ENCODE measurements around the gene DEDD2. TPM values are rescaled to one million over a fixed set of nuclear protein-coding genes. Genes with fewer than 3 reads are reported as not detected.
"Not testable (repeated sequence)": the region's sequence is repeated elsewhere in the genome, so short reads cannot be mapped to it uniquely, and the experiment has no call there.

DEDD2 gene
- total RNA-seq, result 35.6 TPM
- long read RNA-seq, transcript DEDD2-203 (4 exons, 1,586 nt), result minor isoform, 7 of 55 reads
- long read RNA-seq, transcript DEDD2-205 (5 exons, 1,183 nt), result major isoform, 34 of 55 reads
- long read RNA-seq, partial matches to known transcripts, result 3 of 55 reads
- long read RNA-seq, other reads (novel, unspliced or antisense), result 10 of 55 reads

- DNase-seq (peak; percentile 98), ATAC-seq (peak; percentile 89 to 91)
- peak within 1 kb of the TSS; percentile 95 for H3K4me3 ChIP-seq
- intact Hi-C loops (cut with DNase I), result no loop called here
- no peak for TF ChIP-seq CTCF (IDR thresholded peaks at IDR 0.05)
- H3K4me1 ChIP-seq, result peaks cover 66% of the 10 kb centered on the region
- peak within 1 kb of the TSS; percentile 87 for H3K27ac ChIP-seq
- H3K27me3 ChIP-seq (ENCODE audit: low read depth), result no peaks in the 10 kb centered on the region
- no peaks in the 10 kb centered on the region for H3K9me3 ChIP-seq
- peaks cover 27% of the 10 kb centered on the region for H3K36me3 ChIP-seq
Measured at GRCh38 chr19:42217520-42218437, at the start of gene DEDD2. DEDD2 (minus strand) TSS chr19:42217677; CDS start chr19:42217007, 670 bp downstream.

- ATAC-seq; H3K4me3 ChIP-seq; H3K27me3 ChIP-seq (ENCODE audit: low read depth); H3K9me3 ChIP-seq; intact Hi-C loops (cut with DNase I); H3K27ac ChIP-seq; H3K36me3 ChIP-seq: not testable (repeated sequence)
- H3K4me1 ChIP-seq, result peaks cover 26% of the 10 kb centered on the region
- peak; percentile 32 for DNase-seq
Measured at GRCh38 chr19:42266928-42267603, 49.6 kb upstream of the DEDD2 start.

GRCh38 chr19:42266105-42266504, 48.6 kb upstream of the DEDD2 start:
- intact Hi-C loops (cut with DNase I); H3K36me3 ChIP-seq; H3K27me3 ChIP-seq (ENCODE audit: low read depth); DNase-seq; ATAC-seq; H3K27ac ChIP-seq; H3K9me3 ChIP-seq; H3K4me3 ChIP-seq: not testable (repeated sequence)
- peaks cover 20% of the 10 kb centered on the region for H3K4me1 ChIP-seq

- ATAC-seq (no peak), DNase-seq (no peak)
- H3K27me3 ChIP-seq (ENCODE audit: low read depth), result no peaks in the 10 kb centered on the region
- TF ChIP-seq CTCF (IDR thresholded peaks at IDR 0.05), result no peak
- peaks cover 2% of the 10 kb centered on the region for H3K4me1 ChIP-seq
- H3K4me3 ChIP-seq, result no peak overlapping the region
- intact Hi-C loops (cut with DNase I), result no loop called here
- no peak overlapping the region for H3K27ac ChIP-seq
- H3K36me3 ChIP-seq, result no peaks in the 10 kb centered on the region
- H3K9me3 ChIP-seq, result no peaks in the 10 kb centered on the region
Measured at GRCh38 chr19:42261763-42262162, 44.3 kb upstream of the DEDD2 start.

GRCh38 chr19:42257842-42258241, 40.4 kb upstream of the DEDD2 start:
- H3K4me3 ChIP-seq; H3K27me3 ChIP-seq (ENCODE audit: low read depth); H3K36me3 ChIP-seq; intact Hi-C loops (cut with DNase I); DNase-seq; H3K9me3 ChIP-seq; H3K27ac ChIP-seq; ATAC-seq: not testable (repeated sequence)
- peaks cover 19% of the 10 kb centered on the region for H3K4me1 ChIP-seq

GRCh38 chr19:42255766-42256745, 38.6 kb upstream of the DEDD2 start:
- Histone ChIP-seq H3K27ac (peak overlapping the region; percentile 98), H3K9me3 (no peaks in the 10 kb centered on the region), H3K4me1 (peaks cover 36% of the 10 kb centered on the region), H3K36me3 (no peaks in the 10 kb centered on the region), H3K27me3 (ENCODE audit: low read depth) (no peaks in the 10 kb centered on the region), H3K4me3 (peak overlapping the region; percentile 97)
- no peak for DNase-seq
- intact Hi-C loops (cut with DNase I), result no loop called here
- peak; percentile 2 to 5 for ATAC-seq
- no peak for TF ChIP-seq CTCF (IDR thresholded peaks at IDR 0.05)

Measured in lower lobe of right lung (tissue), 2 donors.